C4-2B (cell line): ENCODE results near the gene PPP2R1B.

ENCODE experiments used
- CTCF ChIP-seq: fragments of 450-650 bp; conservative IDR thresholded peaks from 2 replicates; pipeline ENCODE4 v1.5.1; 2017; ENCODE audit warnings: mild to moderate bottlenecking
- ZFX ChIP-seq: fragments of 450-650 bp; IDR thresholded peaks from 2 replicates; pipeline ENCODE4 v1.6.1; 2017

- TF ChIP-seq CTCF, result peak; percentile 85
- no peak for TF ChIP-seq ZFX
Measured at GRCh38 chr11:111777094-111778046, 11.2 kb upstream of the PPP2R1B start.
